MM.1S (cell line): ENCODE measurements around the gene GDPD5.

Source experiments
- CTCF ChIP-seq: fragments of 300-600 bp; sonication (generic); IDR thresholded peaks from 2 replicates; pipeline ENCODE4 v1.5.1; 2016; ENCODE audit warnings: antibody characterized with exemption, low read length, mixed read lengths
- EZH2 ChIP-seq: fragments of 300-600 bp; sonication (generic); optimal IDR thresholded peaks from 2 replicates; pipeline ENCODE3; 2017; ENCODE audit warnings: low read depth, mild to moderate bottlenecking, antibody characterized with exemption, low read length, mixed read lengths

GRCh38 chr11:75491465-75491864, 34.3 kb downstream of the GDPD5 start:
- TF ChIP-seq CTCF (no peak), EZH2 (no peak)
